Measurements from ENCODE around the gene TIFAB. TPM values are rescaled to one million over a fixed set of nuclear protein-coding genes. Genes with fewer than 3 reads are reported as not detected.

The TIFAB gene
- total RNA-seq, 4 donors from 2014 or later = not detected

DNA sequence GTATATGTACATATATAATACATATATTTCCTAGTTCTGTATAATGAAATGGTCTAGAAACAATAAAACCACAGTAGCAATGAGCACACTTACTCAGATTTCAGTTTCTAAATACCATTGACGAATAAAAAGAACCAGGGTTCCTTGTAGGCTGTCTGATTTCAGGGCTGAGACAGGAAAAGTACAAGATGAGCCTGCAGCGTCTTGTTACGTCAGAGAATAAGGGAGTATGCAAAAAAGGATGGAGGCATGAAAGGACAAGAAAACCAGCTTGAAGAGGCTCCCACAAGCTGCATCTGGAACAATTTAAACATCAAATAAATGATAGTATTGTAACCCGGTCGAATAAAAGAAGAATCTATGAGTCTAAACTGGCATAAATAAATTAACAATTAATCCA lies 17.8 kb upstream of the TIFAB start:
- WGBS, 2 donors = 76% methylated on average over 5 of the region's 5 CpGs
- DNase-seq (ENCODE audit: low spot score in 2 of 2) = no peak
- H3K4me3 ChIP-seq = no peak overlapping the region

GRCh38 chr5:135468541-135468940 lies 16.4 kb upstream of the TIFAB start:
- H3K4me3 ChIP-seq = no peak overlapping the region
- WGBS, 2 donors = 88 to 96% methylated on average over 2 of the region's 2 CpGs
- no peaks in the 10 kb centered on the region for H3K9me3 ChIP-seq
- peaks cover 0 to 13% (median 4%) of the 10 kb centered on the region in 4 donors for H3K4me1 ChIP-seq
- TF ChIP-seq EP300 (IDR thresholded peaks at IDR 0.05) = no peak
- TF ChIP-seq, protein P1, sequence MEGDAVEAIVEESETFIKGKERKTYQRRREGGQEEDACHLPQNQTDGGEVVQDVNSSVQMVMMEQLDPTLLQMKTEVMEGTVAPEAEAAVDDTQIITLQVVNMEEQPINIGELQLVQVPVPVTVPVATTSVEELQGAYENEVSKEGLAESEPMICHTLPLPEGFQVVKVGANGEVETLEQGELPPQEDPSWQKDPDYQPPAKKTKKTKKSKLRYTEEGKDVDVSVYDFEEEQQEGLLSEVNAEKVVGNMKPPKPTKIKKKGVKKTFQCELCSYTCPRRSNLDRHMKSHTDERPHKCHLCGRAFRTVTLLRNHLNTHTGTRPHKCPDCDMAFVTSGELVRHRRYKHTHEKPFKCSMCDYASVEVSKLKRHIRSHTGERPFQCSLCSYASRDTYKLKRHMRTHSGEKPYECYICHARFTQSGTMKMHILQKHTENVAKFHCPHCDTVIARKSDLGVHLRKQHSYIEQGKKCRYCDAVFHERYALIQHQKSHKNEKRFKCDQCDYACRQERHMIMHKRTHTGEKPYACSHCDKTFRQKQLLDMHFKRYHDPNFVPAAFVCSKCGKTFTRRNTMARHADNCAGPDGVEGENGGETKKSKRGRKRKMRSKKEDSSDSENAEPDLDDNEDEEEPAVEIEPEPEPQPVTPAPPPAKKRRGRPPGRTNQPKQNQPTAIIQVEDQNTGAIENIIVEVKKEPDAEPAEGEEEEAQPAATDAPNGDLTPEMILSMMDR (IDR thresholded peaks at IDR 0.05) = no peak
- TF ChIP-seq POLR2A (IDR thresholded peaks at IDR 0.05) = no peak
- no peak for DNase-seq (ENCODE audit: low spot score in 2 of 2)
- H3K27me3 ChIP-seq = no peaks in the 10 kb centered on the region
- H3K27ac ChIP-seq = no peak overlapping the region
- no peaks in the 10 kb centered on the region for H3K36me3 ChIP-seq

More for the DNA sequence above, 17.8 kb upstream of the TIFAB start:
- Histone ChIP-seq H3K9me3 (no peaks in the 10 kb centered on the region), H3K4me1 (peaks cover 0 to 13% (median 4%) of the 10 kb centered on the region in 4 donors), H3K36me3 (no peaks in the 10 kb centered on the region), H3K27me3 (no peaks in the 10 kb centered on the region), H3K27ac (no peak overlapping the region)
- TF ChIP-seq, protein P1 (IDR thresholded peaks at IDR 0.05) = no peak
- TF ChIP-seq EP300 (IDR thresholded peaks at IDR 0.05) (no peak), POLR2A (IDR thresholded peaks at IDR 0.05) (no peak)

DNA sequence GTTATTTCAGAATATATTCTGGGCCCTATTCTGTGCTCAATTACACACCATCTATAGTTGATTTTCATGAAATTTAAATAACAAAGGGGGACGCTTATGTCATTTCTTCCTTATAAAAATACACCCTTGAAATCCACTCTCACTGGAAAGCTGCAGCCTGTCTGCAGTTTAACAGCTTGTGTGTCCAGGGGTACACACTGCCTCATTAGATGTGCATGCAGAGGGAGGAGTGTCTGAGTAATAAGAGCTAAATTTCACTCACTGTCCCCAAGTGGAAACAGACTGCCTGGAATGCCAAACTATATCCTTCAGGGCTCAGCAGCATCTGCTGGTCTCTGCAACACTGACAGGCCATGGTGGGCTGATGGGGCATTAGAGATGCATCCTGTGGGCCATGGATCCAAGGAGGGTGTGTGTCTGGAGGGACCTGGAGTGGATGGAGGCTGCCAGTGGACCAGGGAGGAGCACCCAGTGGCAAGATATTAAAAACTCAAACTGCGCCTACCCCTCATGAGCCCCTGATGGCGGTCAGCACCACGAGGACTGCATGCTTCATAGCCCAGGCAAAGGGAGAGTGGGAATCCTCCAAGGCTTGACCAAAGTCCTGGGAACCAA lies 15.8 kb upstream of the TIFAB start:
- no peak overlapping the region for H3K27ac ChIP-seq
- peaks cover 0 to 13% (median 4%) of the 10 kb centered on the region in 4 donors for H3K4me1 ChIP-seq
- no peaks in the 10 kb centered on the region for H3K9me3 ChIP-seq
- no peak for DNase-seq (ENCODE audit: low spot score in 2 of 2)
- H3K27me3 ChIP-seq = peaks cover 0 to under 1% of the 10 kb centered on the region in 2 donors
- TF ChIP-seq, protein P1 (IDR thresholded peaks at IDR 0.05) = no peak
- TF ChIP-seq EP300 (IDR thresholded peaks at IDR 0.05) (no peak), POLR2A (IDR thresholded peaks at IDR 0.05) (no peak)
- H3K36me3 ChIP-seq = no peaks in the 10 kb centered on the region
- no peak overlapping the region for H3K4me3 ChIP-seq
- WGBS, 2 donors = 86 to 89% methylated on average over 4 of the region's 4 CpGs

GRCh38 chr5:135467051-135467625 lies 15.0 kb upstream of the TIFAB start:
- Histone ChIP-seq H3K36me3 (no peaks in the 10 kb centered on the region), H3K9me3 (no peaks in the 10 kb centered on the region), H3K27ac (no peak overlapping the region), H3K4me3 (no peak overlapping the region), H3K27me3 (peaks cover 0 to 3% of the 10 kb centered on the region in 2 donors), H3K4me1 (peaks cover 0 to 13% (median 4%) of the 10 kb centered on the region in 4 donors)
- no peak for DNase-seq (ENCODE audit: low spot score in 2 of 2)
- TF ChIP-seq, protein P1 (IDR thresholded peaks at IDR 0.05) = no peak
- TF ChIP-seq POLR2A (IDR thresholded peaks at IDR 0.05) (no peak), EP300 (IDR thresholded peaks at IDR 0.05) (no peak)
- WGBS, 2 donors = 80 to 84% methylated on average over 14 to 15 of the region's 15 CpGs
